Cardiac septum (tissue), 1 donor: ENCODE data around the gene BOD1. TPM values are rescaled to one million over a fixed set of nuclear protein-coding genes. Genes with fewer than 3 reads are reported as not detected.
"Not testable (repeated sequence)": the region's sequence is repeated elsewhere in the genome, so short reads cannot be mapped to it uniquely, and the experiment has no call there.

Experiments used
- DNase-seq: peaks from one replicate; pipeline ENCODE4 v3.0.0-alpha.2; 2020; ENCODE audit warnings: low spot score
- intact Hi-C: fragments of 100-400 bp; cut with DNase I; formaldehyde crosslinking; loops from one replicate; pipeline ENCODE4 v1.14.0; 2022
- total RNA-seq: library from RNA; stranded (reverse); fragmentation: NEBNext Ultra II Directional; extraction: Animal tissue kit (Norgen Biotek cat#: 25700); gene quantifications from one replicate; pipeline ENCODE4 v1.2.1, GENCODE V29; 2021
- donor health status: DM: no; HTN: no; CAD: no.

The BOD1 gene
- total RNA-seq, 1 donor from 2014 or later: 44.9 TPM

DNA sequence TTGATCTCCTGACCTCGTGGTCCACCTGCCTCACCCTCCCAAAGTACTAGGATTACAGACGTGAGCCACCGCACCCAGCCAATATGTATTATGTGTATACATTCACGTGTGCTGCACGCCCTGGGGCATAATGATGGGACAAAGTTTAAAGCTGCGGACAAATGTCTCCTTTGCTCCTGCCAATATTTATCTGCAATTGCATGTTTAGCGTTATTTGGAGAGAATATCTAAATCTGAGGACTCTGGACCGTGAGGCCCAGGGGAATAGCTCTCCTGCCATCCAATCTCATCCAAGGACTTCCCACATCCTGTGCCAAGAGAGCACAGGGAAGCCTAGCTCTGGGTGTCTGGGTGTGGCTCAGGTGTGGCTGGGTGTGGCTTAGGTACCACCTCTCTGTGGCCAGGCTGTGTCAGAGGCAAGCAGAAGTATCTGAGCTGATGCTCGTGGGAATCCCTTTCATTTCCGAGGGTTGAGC lies 6.9 kb upstream of the BOD1 start:
- no peak for DNase-seq
- intact Hi-C loops: no loop called here

DNA sequence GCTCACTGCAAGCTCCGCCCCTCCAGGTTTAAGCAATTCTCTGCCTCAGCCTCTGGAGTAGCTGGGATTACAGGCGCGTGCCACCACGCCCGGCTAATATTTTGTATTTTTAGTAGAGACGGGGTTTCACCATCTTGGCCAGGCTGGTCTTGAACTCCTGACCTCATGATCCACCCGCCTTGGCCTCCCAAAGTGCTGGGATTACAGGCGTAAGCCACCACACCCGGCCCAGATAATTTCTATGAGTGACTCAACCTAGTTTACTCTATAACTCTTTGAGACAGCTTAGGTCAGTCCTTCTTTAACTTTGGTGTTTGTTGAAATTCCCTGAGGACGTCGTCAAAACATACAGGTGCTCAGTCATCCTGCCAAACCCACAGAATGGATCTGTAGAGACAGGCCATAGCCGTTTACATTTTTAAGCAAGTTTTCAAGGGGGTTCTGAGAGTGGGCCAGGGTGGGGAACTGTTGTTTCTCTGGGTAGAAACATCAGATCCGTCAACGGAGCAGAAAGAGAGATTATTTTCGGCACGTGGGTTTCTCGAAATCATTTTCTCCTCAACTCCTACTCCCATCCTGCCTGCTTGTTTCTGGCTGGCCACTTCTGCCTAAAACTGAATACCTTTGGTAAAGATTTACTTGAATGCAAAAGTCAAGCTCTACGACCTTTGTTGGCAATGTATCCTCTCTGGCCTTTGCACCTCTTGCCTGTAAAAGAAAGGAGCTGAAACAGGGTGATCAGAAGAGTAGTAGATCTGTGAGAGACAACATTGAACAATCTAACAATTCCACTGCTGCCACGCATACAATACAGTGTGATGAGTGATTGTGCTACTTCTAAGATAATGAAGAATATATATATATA lies 6.0 kb upstream of the BOD1 start:
- no peak for DNase-seq
- intact Hi-C loops: no loop called here

DNA sequence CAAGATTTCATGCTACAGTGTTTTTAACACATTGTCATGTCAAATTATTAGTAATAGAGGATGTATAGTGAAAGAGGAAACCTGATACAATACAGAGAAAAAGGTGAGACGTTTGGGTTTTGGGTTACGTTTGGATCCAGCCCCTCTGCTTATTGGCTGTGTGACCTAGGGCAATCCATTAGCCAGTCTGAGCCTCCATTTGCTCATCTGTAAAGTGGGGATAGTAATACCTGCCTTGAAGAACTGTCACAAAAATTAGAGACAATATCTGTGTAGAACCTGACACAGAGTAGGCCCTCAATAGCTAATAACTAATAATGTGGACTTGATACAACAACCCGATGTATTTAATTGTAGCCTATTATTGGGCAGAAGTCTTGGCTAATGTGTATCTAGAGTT lies 4.3 kb upstream of the BOD1 start:
- DNase-seq: no peak
- intact Hi-C loops: no loop called here

DNA sequence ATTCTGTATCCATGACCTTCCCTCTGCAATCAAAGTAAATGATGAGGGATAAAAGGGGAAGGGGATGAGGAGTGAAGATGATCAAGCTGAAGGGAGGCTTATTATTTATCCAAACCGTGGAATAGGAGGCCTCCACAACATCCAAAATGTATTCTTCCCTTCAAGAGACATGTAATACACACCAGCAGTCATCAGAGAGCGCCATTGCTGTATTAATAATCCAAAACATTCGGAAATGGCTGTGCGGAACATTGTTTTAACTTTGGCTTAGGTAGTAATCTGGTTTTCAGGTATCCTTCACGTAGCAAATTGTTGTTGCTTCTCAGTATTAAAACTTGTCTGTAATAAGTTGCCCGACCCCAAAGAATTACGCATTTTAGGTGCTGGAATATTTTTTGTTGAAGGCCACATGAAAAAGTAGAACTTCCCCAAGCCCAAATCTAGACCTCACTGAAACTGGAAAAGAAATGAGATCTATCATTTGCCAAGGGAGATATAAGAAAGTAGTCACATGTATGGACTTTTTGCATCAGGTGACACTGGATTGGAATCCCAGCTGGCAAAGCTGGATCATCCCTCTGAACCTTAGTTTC lies 2.6 kb upstream of the BOD1 start:
- intact Hi-C loops: loop anchor here (5.0 kb wide), 1 partner anchor 693 kb away; no protein-coding TSS in a partner anchor
- DNase-seq: no peak

DNA sequence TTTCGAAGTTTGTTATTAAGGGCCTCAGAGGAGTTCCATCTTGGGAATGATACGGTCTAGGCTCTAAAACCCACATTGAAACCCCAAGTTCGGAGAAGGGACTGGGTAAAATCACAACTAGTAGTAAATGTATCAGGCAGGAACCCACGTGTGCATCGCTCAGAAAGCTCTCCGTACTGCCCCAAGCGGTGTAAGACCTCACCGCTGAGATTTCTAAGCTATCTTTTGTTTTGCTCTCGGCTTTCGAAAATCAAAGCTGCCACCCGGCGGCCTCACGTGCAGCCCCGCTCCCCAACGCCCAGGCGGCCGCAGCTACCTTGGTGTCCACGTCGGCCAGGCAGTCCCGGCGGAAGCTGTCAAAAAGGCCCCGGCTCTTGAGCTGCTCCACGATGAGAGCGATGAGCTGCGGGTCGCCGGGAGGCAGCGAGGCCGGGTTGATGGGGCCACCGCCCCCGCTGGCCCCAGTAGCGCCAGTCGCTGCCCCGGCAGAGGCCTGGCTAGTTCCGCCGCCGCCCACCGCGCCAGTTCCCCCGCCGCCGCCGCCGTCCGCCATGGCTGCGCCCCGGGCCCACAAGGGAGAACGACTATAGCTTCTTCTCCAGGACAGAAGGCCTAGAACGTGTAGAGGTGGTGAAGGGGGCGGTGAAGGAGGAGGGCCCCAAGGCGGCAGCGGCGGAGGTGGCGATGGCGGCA lies 420 bp downstream of the BOD1 start:
- peak; percentile 78 for DNase-seq
- intact Hi-C loops: loop anchor here (1.0 to 5.0 kb wide), 3 partner anchors 273 to 696 kb away; partner anchors contain the start of gene CPEB4

DNA sequence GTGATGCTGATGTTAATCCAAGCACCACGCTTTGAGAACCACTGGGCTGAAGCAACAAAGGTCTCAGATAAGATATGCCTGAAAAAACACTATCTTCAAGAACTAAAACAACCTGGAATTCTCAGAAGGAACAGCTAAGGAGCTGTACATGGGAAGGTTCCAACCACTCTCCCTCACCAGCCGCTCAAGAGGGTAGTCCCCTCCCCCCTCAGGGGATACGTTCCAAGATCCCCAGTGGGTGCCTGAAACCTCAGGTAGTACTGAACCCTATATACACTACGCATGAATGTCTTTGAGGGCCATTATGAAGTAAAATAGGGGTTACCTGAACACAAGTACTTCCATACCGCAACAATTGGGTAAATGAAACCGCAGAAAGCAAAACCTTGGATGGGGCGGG lies 1.9 kb downstream of the BOD1 start:
- DNase-seq: no peak
- intact Hi-C loops: no loop called here

DNA sequence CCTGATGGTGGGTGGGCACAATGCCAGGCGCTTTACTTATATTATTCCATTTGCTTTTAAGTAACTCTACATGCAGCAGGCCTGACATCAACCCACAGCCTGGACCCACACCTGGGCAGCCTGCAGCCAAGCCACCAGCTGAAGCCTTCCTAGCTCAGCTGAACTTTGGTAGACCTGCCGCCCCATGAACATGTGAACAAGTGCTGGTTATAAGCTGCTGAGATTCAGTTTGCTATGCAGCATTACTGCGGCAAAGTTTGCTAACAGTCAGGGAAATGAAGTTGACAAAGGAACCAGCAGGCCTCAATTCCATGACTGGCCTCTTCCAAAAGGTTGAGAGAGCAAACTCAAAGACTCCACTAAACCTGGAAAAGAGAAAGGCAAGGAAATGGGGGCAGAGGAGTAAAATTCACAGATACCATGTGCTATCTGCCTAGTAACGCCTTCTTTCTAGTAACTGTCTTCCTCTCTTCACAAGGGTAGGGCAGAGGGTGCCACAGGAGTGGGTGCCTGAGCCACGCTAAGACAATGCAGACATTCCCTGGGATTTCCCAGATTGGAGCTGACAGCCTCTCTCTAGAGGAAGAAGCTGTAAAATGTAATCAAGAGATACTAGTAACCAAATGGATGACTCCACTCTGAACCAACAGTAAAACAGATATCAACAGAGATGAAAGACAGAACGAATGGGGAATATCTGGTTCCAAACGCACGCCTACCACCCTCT lies 2.9 kb downstream of the BOD1 start:
- intact Hi-C loops: no loop called here
- DNase-seq: no peak

DNA sequence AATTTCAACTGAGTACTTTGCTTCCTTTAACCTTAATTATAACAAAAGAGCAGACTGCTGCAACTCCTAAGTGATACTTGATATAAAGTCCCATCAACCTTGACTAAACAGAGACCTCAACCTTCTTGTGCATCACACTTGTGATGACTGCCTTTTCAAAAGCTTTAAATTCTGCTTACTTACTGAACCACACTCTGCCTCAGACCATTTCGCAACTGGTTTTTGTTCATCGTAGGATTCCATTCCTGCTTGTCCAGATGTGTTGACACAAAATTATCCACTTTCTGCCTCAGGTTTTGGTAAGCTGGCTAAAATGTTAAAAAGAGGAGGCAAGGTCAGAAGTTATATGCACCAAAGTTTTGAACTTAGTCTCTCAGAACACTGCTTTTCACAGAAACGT lies 3.5 kb downstream of the BOD1 start:
- no peak for DNase-seq
- intact Hi-C loops: no loop called here

DNA sequence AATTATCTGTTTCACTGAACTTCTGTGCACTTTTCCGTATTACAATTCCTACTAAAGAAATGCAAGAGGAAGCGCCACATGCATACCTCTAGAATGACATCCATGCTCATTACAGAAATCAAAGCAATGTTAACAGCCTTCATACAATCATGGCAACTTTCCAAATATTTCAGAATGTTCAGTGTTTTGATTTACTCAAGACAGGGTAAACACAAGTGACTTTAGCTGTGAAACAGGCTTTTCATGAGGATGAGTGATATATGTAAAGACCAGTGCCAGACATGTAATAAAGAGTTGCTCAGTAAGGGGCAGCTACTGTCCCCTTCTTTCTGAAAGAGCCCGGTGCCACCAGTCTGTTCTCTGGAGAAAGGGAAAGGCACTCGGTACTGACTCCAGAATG lies 4.7 kb downstream of the BOD1 start:
- DNase-seq: no peak
- intact Hi-C loops: no loop called here

DNA sequence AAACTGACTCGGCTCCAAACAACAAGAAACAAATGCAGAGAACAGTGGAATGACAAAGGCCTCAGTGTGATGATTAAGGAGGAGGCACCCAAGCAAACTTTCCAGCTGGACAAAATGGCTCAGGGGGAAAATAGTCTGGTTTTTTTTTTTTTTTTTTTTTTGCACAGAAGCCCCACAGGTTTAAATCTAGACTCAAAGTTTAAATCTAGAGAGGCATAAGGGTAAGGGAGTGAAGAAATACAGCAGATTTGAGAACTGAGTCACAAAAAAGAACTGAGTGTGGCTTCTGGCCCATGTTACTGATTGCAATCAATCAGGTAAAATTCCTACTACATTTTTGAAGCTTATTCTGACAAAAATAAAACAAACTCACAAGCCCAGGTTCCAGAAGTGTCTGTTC lies 12.3 kb downstream of the BOD1 start:
- no peak for DNase-seq
- intact Hi-C loops: no loop called here

DNA sequence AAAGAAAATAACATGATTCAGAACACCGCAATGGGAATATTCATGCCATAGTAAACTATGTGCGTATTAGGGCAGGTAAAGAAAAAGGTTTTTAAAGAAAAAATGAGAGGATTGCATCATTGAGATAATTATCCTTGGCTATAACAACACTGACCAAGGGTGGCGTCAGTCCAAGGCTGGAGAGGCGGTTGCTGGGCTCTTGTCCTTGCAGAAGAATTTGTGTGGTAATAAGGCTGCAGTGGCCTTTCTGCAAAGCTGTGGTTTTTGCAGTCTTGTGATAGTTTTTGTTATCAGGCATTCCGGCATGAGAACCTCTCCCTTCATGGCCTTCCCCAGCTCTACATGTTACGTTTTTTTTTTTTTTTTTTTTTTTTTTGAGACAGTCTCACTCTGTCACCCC lies 14.0 kb downstream of the BOD1 start:
- no peak for DNase-seq
- intact Hi-C loops: no loop called here

DNA sequence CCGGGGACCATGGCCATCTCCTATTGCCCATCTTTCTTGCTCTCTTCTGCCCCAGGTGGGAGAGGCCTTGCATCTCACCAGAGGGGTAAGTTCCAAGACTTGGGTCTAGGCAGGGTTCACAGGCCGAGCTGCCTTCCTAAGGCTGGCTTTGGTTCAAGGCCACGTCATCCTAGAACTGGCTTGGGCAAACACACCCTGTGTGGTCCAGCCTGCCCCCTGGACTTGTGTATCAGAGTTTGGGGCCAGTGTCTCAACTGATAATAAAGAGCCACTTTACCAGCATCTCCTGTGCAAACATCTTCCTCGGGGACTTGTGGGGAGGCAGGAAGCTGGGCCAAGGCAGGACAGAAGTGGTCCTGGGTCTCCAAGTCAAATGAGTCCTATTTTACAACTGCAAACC lies 17.8 kb downstream of the BOD1 start:
- DNase-seq: no peak
- intact Hi-C loops: no loop called here

DNA sequence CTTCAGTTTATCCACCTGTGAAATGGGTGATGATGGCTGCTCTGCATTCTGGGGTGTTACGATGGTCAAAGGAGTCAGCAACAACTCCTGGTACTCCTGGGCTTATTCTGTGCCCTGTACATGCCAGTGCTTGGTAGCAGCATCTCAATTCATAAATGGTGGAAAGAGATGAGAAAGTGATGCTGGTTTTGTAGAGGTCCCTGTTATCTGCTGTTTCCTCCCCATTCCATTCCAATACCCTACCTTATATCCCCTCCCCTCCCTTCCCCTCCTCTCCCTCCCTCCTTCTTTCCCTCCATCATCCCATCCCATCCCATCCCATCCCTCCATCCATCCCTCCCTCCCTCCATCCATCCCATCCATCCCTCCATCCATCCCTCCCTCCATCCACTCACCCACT lies 19.1 kb downstream of the BOD1 start:
- no peak for DNase-seq

DNA sequence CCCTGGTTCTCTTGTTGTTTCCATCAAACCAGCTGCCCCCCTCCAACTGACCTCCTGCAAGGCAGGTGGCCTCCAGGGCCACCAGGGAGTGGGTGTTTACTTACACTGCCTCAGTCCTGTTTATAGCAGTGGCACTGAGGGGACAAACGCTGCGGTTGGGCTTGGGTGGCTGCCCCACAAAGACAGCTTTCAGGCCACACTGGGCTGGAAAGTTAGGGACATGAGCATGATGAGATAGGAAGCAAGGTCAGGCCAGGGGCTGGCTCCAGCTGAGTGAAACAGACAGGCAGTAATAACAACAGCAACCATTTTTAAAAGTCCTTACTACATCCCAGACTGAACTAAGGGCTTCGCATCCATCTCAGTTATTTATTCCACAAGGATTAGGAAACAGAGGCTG lies 20.6 kb downstream of the BOD1 start:
- intact Hi-C loops: no loop called here

More for the DNA sequence above, 19.1 kb downstream of the BOD1 start:
- intact Hi-C loops: no loop called here

DNA sequence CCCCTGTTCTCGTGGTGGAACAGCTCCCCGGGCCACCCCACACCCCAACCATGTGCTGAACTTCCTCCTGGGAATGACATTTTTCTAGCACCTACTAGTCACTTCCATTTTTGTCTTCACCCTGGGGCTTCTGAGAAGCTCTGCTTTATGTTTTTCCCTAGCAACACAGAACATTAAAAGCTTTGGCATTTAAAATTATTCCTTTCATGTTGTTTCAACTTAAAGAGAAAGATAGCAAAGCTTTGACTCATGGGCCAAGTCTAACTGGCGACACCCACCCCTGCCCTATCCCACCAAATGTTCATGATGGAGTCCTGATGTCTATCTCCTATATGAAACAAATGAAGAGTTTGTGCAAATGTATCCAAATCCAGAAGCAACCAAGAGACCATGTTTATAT lies 22.4 kb downstream of the BOD1 start:
- intact Hi-C loops: no loop called here

More for the DNA sequence above, 20.6 kb downstream of the BOD1 start:
- DNase-seq: no peak

DNA sequence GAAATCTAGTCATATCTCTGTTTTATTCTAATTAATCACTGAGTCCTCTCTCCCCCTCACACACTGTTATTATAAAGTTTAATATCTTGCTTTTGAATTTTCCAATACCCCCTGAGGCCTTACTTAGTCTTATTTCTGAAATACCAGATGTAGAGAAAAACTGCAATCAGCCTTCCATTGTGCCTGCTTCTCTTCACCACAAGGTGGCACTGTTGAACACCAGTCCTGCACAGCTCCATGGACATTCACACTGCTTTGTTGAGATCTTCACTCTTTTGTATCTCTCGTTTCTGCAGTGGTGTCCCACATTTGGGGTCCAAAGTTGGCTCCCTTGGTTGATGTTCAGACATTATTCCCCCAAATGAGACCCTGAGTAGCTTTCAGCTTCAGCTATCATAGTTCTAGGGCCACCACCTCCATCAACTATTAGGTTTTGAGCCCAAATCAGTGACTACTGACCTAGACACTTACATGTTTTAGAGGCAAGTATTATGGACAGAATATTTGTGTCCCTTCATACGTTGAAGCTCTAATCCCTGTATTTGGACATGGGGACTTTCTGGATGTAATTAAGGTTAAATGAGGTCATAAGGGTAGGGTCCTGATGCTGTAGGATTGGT lies 24.3 kb downstream of the BOD1 start:
- intact Hi-C loops: no loop called here
- no peak for DNase-seq

More for the DNA sequence above, 22.4 kb downstream of the BOD1 start:
- no peak for DNase-seq

DNA sequence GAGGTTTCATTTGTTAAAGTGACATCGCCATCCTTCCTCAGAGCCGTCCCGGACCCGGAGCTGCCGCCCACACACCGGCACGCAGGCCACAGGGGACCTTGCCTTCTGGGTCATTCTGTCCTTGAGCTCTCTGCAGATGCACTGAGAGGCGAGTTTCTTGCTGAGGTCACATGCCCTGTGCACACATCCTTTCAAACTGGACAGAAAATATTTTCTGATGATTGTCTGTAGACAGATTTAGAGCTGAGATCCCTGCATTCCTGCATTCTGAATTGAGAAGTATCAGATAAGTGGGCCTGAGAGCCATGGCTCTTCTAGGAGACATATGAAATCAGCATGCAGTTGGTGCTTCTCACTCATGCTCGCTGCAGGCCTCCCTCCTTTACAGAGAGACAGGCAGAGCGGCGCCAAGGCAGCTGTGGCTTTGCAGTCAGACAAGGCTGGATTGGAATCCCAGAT lies 25.4 kb downstream of the BOD1 start:
- intact Hi-C loops: no loop called here
- no peak for DNase-seq

DNA sequence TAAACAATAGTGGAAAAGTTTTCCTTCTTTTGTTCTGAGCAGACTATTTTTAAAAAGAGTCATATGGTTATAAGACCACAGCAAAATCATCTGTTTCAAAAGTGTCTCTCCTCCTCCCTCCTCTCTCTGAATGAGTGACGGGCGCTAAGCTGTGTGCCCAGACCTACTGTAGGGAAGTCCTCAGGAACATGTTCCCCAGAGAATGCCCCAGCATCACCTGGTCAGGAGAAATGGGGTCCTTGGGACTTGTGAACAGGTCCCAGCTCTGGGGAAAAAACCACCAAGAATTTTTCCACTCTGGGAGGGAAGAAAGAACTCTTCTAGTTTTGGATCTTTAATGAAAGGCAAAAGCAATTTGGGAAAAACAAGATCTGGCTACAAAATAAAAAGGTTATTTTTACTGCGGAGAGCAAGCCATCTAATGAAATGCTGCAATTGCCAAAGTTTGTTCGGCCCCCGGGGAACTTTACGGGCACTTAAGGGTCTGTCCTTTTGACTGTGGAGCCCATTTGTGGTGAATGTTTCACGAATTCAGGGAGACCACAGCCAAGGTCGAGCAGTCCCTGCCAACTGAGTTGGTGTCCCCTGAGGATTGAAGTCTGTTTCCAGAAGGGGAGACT lies 25.9 kb downstream of the BOD1 start:
- no peak for DNase-seq
- intact Hi-C loops: no loop called here

DNA sequence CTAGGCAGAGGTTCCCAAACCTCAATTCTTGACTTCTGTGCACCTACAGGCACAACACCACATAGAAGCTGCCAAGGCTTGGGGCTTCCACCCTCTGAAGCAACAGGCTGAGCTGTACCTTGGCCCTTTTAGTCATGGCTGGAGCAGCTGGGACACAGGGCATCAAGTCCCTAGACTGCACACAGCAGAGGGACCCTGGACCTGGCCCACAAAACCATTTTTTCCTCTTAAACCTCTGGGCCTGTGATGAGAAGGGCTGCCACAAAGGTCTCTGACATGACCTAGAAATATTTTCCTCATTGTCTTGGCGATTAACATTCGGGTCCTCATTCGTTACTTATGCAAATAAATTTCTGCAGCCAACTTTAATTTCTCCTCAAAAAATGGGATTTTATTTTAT lies 30.3 kb downstream of the BOD1 start:
- intact Hi-C loops, DNase-seq: not testable (repeated sequence)
